DOHH2 (cell line): ENCODE measurements around the gene ARFIP1.
"Not testable (repeated sequence)": the region's sequence is repeated elsewhere in the genome, so short reads cannot be mapped to it uniquely, and the experiment has no call there.

Source experiments
- H3F3A ChIP-seq: fragments of 200-600 bp; sonication (generic), shearing (Covaris generic); 2 replicates; pipeline ENCODE4 v1.6.0; 2016; ENCODE audit warnings: antibody characterized with exemption, mild to moderate bottlenecking; ENCODE audit not compliant: control insufficient read depth, insufficient read depth
- H3K27ac ChIP-seq: fragments of 200-600 bp; sonication (generic); 2 replicates; pipeline ENCODE4 v1.5.1; 2014; ENCODE audit warnings: low read depth, mild to moderate bottlenecking, low read length, moderate library complexity
- H3K27me3 ChIP-seq: fragments of 200-600 bp; sonication (generic); 2 replicates; pipeline ENCODE4 v1.6.1; 2014; ENCODE audit warnings: mild to moderate bottlenecking, low read length, mixed read lengths; ENCODE audit not compliant: control insufficient read depth
- H3K36me3 ChIP-seq: fragments of 200-600 bp; sonication (generic); 2 replicates; pipeline ENCODE4 v1.6.1; 2014; ENCODE audit warnings: mild to moderate bottlenecking, low read length, moderate library complexity, mixed read lengths; ENCODE audit not compliant: control insufficient read depth
- H3K4me1 ChIP-seq: fragments of 200-600 bp; sonication (generic); 2 replicates; pipeline ENCODE4 v1.6.1; 2014; ENCODE audit warnings: mild to moderate bottlenecking, low read length, mixed read lengths; ENCODE audit not compliant: control insufficient read depth
- H3K4me2 ChIP-seq: fragments of 200-600 bp; sonication (generic); 2 replicates; pipeline ENCODE4 v1.6.0; 2014; ENCODE audit warnings: mild to moderate bottlenecking, low read length, moderate library complexity
- H3K4me3 ChIP-seq: fragments of 200-600 bp; sonication (generic); 2 replicates; pipeline ENCODE4 v1.5.1; 2014; ENCODE audit warnings: mild to moderate bottlenecking, low read length, mixed read lengths
- H3K79me2 ChIP-seq: fragments of 200-600 bp; sonication (generic); 2 replicates; pipeline ENCODE4 v1.6.1; 2014; ENCODE audit warnings: mild to moderate bottlenecking, low read length, mixed read lengths; ENCODE audit not compliant: control insufficient read depth
- H3K9me2 ChIP-seq: fragments of 200-600 bp; sonication (generic); replicated peaks from 2 replicates; pipeline ENCODE4 v1.6.1; 2014; ENCODE audit warnings: mild to moderate bottlenecking, low read length, mixed read lengths; ENCODE audit not compliant: control insufficient read depth
- H3K9me3 ChIP-seq: fragments of 200-600 bp; sonication (generic); 2 replicates; pipeline ENCODE4 v1.6.1; 2014; ENCODE audit warnings: antibody characterized with exemption, low read length, mixed read lengths; ENCODE audit not compliant: control insufficient read depth, insufficient read depth
- H4K20me1 ChIP-seq: fragments of 200-600 bp; sonication (generic); 2 replicates; pipeline ENCODE4 v1.6.0; 2014; ENCODE audit warnings: low read depth, mild to moderate bottlenecking, antibody characterized with exemption, low read length, moderate library complexity; ENCODE audit not compliant: control insufficient read depth, insufficient read depth
- EZH2phosphoT487 ChIP-seq: fragments of 200-600 bp; sonication (generic); IDR thresholded peaks from 2 replicates; pipeline ENCODE4 v1.6.1; 2017; ENCODE audit warnings: borderline replicate concordance, mild to moderate bottlenecking, antibody characterized with exemption, low read length, moderate library complexity, mixed read lengths
- TF ChIP-seq, protein P1 (sequence below): fragments of 200-600 bp; sonication (generic); IDR thresholded peaks from one replicate; pipeline ENCODE4 v1.5.1; 2014; ENCODE audit warnings: antibody characterized with exemption, mild to moderate bottlenecking, low read depth, low read length; ENCODE audit not compliant: poor library complexity, severe bottlenecking

ARFIP1 gene

DNA sequence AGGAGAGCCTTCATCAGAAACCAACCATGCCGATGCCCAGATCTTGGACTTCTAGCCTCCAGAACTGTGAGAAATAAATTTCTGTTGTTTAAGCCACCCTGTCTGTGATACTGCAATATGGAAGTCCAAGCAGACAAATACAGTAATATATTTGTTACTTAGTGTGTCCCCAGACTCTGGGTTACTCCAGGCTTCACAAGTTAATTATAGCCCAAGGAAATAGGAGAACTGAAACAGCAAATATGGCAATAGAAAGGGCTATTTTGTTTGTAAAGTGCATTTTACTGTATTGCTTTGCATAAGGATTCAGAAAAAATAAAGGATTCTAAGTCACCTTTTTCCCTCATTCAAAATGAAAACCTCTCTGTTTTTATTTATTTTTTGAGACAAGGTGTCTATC, 16.0 kb upstream of the ARFIP1 start:
- H4K20me1 ChIP-seq = no peaks in the 10 kb centered on the region
- H3K4me2 ChIP-seq = no peak overlapping the region
- H3K4me1 ChIP-seq = no peaks in the 10 kb centered on the region
- H3K79me2 ChIP-seq = no peaks in the 10 kb centered on the region
- no peak overlapping the region for H3K4me3 ChIP-seq
- H3F3A ChIP-seq = no peaks in the 10 kb centered on the region
- H3K27me3 ChIP-seq = peaks cover 5% of the 10 kb centered on the region; the same call in 1 of the 2 replicates
- H3K36me3 ChIP-seq = no peaks in the 10 kb centered on the region
- no peaks in the 10 kb centered on the region for H3K9me2 ChIP-seq
- H3K9me3 ChIP-seq = no peaks in the 10 kb centered on the region
- H3K27ac ChIP-seq = no peak overlapping the region
- no peak for TF ChIP-seq EZH2phosphoT487
- TF ChIP-seq, protein P1, sequence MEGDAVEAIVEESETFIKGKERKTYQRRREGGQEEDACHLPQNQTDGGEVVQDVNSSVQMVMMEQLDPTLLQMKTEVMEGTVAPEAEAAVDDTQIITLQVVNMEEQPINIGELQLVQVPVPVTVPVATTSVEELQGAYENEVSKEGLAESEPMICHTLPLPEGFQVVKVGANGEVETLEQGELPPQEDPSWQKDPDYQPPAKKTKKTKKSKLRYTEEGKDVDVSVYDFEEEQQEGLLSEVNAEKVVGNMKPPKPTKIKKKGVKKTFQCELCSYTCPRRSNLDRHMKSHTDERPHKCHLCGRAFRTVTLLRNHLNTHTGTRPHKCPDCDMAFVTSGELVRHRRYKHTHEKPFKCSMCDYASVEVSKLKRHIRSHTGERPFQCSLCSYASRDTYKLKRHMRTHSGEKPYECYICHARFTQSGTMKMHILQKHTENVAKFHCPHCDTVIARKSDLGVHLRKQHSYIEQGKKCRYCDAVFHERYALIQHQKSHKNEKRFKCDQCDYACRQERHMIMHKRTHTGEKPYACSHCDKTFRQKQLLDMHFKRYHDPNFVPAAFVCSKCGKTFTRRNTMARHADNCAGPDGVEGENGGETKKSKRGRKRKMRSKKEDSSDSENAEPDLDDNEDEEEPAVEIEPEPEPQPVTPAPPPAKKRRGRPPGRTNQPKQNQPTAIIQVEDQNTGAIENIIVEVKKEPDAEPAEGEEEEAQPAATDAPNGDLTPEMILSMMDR = no peak

- H3K9me2 ChIP-seq, H3K4me3 ChIP-seq, H3K27ac ChIP-seq, H4K20me1 ChIP-seq, H3K36me3 ChIP-seq, H3K9me3 ChIP-seq, H3K4me2 ChIP-seq, H3K4me1 ChIP-seq, H3K79me2 ChIP-seq, H3K27me3 ChIP-seq, H3F3A ChIP-seq: not testable (repeated sequence)
These were observed 14.6 kb upstream of the ARFIP1 start for GRCh38 chr4:152765069-152765737.

GRCh38 chr4:152771741-152772533, 7.8 kb upstream of the ARFIP1 start:
- no peaks in the 10 kb centered on the region for H3K79me2 ChIP-seq
- no peaks in the 10 kb centered on the region for H4K20me1 ChIP-seq
- no peaks in the 10 kb centered on the region for H3F3A ChIP-seq
- H3K9me3 ChIP-seq = no peaks in the 10 kb centered on the region
- no peaks in the 10 kb centered on the region for H3K36me3 ChIP-seq
- H3K4me2 ChIP-seq = no peak overlapping the region
- H3K9me2 ChIP-seq = no peaks in the 10 kb centered on the region
- H3K27me3 ChIP-seq = peaks cover 22% of the 10 kb centered on the region
- H3K4me3 ChIP-seq = no peak overlapping the region
- no peak for TF ChIP-seq EZH2phosphoT487
- TF ChIP-seq, protein P1 = no peak
- no peak overlapping the region for H3K27ac ChIP-seq
- H3K4me1 ChIP-seq = no peaks in the 10 kb centered on the region

- Histone ChIP-seq H3K27me3 (peaks cover 25% of the 10 kb centered on the region), H3K36me3 (no peaks in the 10 kb centered on the region), H3F3A (no peaks in the 10 kb centered on the region; the same call in 1 of the 2 replicates), H3K27ac (no peak overlapping the region), H3K79me2 (no peaks in the 10 kb centered on the region), H3K9me3 (no peaks in the 10 kb centered on the region), H4K20me1 (no peaks in the 10 kb centered on the region), H3K4me3 (no peak overlapping the region), H3K9me2 (no peaks in the 10 kb centered on the region), H3K4me2 (no peak overlapping the region), H3K4me1 (peaks cover 8% of the 10 kb centered on the region)
- TF ChIP-seq EZH2phosphoT487 = no peak
- TF ChIP-seq, protein P1 = no peak
These were observed 6.4 kb upstream of the ARFIP1 start for GRCh38 chr4:152773339-152773738.
